ENCODE results near the gene RPS6KC1. TPM values are rescaled to one million over a fixed set of nuclear protein-coding genes. Genes with fewer than 3 reads are reported as not detected.
"Not testable (repeated sequence)": the region's sequence is repeated elsewhere in the genome, so short reads cannot be mapped to it uniquely, and the experiment has no call there.

RPS6KC1 gene
- total RNA-seq, 1 experiment from 2014 or later: 16.4 TPM

DNA sequence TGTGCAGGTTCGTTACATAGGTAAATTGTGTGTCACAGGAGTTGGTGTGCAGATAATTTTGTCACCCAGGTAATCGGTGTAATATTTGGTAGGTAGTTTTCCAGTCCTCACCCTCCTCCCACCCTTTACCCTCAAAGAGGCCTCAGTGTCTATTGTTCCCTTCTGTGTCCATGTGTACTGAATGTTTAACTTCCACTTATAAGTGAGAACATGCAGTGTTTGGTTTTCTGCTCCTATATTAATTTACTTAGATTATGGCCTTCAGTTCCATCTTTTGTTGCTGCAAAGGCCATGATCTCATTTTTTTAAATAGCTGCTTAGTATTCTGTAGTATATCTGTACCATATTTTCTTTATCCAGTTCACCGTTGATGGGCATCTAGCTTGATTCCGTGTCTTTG, 87.3 kb downstream of the RPS6KC1 start:
- Histone ChIP-seq H3K27me3 (ENCODE audit: insufficient read depth, low read depth) (no peaks in the 10 kb centered on the region), H3K4me2 (no peak overlapping the region), H3K4me1 (replicated peaks; ENCODE audit: insufficient read depth) (no peaks in the 10 kb centered on the region), H3K27ac (no peak overlapping the region), H3K4me3 (no peak overlapping the region), H3F3A (ENCODE audit: insufficient read depth, low read depth) (no peaks in the 10 kb centered on the region), H3K79me2 (ENCODE audit: low read depth) (no peaks in the 10 kb centered on the region), H3K36me3 (ENCODE audit: low read depth) (no peaks in the 10 kb centered on the region), H2AFZ (no peak overlapping the region), H3K9me2 (ENCODE audit: insufficient read depth) (no peaks in the 10 kb centered on the region), H3K9me3 (ENCODE audit: insufficient read depth, low read depth) (no peaks in the 10 kb centered on the region), H4K20me1 (ENCODE audit: insufficient read depth) (no peaks in the 10 kb centered on the region)
- ChIA-PET POLR2A (ENCODE audit: unreplicated experiment) (no interaction called here), CTCF (no interaction called here)
- no peak for DNase-seq
- intact Hi-C loops (cut with micrococcal nuclease; ENCODE audit: unreplicated experiment): no loop called here
- TF ChIP-seq, protein P1, sequence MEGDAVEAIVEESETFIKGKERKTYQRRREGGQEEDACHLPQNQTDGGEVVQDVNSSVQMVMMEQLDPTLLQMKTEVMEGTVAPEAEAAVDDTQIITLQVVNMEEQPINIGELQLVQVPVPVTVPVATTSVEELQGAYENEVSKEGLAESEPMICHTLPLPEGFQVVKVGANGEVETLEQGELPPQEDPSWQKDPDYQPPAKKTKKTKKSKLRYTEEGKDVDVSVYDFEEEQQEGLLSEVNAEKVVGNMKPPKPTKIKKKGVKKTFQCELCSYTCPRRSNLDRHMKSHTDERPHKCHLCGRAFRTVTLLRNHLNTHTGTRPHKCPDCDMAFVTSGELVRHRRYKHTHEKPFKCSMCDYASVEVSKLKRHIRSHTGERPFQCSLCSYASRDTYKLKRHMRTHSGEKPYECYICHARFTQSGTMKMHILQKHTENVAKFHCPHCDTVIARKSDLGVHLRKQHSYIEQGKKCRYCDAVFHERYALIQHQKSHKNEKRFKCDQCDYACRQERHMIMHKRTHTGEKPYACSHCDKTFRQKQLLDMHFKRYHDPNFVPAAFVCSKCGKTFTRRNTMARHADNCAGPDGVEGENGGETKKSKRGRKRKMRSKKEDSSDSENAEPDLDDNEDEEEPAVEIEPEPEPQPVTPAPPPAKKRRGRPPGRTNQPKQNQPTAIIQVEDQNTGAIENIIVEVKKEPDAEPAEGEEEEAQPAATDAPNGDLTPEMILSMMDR (conservative IDR thresholded peaks at IDR 0.05): no peak
- no peak for TF ChIP-seq EZH2 (IDR thresholded peaks at IDR 0.05; ENCODE audit: low read depth)
- BruUV-seq (replicated peaks): no TSS peak

DNA sequence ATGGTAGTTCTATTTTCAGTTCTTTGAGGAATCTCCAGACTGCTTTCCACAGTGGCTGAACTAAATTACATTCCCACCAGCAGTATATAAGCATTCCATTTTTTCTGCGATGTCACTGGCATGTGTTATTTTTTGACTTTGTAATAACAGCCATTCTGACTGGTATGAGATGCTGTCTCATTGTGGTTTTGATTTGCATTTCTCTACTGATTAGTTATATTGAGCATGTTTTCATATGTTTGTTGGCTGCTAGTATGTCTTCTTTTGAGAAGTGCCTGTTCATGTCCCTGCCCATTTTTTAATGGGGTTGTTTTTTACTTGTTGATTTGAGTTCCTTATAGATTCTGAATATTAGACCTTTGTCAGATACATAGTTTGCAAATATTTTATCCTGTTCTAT, 87.9 kb downstream of the RPS6KC1 start:
- H3K27me3 ChIP-seq (ENCODE audit: insufficient read depth, low read depth): no peaks in the 10 kb centered on the region
- no peak for DNase-seq
- H2AFZ ChIP-seq: no peak overlapping the region
- no peaks in the 10 kb centered on the region for H3K9me2 ChIP-seq (ENCODE audit: insufficient read depth)
- intact Hi-C loops (cut with micrococcal nuclease; ENCODE audit: unreplicated experiment): no loop called here
- POLR2A ChIA-PET (ENCODE audit: unreplicated experiment): no interaction called here
- H3K4me2 ChIP-seq: no peak overlapping the region
- no peaks in the 10 kb centered on the region for H3K79me2 ChIP-seq (ENCODE audit: low read depth)
- no peaks in the 10 kb centered on the region for H4K20me1 ChIP-seq (ENCODE audit: insufficient read depth)
- no peak overlapping the region for H3K27ac ChIP-seq
- H3K9me3 ChIP-seq (ENCODE audit: insufficient read depth, low read depth): no peaks in the 10 kb centered on the region
- H3K4me3 ChIP-seq: no peak overlapping the region
- H3K36me3 ChIP-seq (ENCODE audit: low read depth): no peaks in the 10 kb centered on the region
- H3F3A ChIP-seq (ENCODE audit: insufficient read depth, low read depth): no peaks in the 10 kb centered on the region
- H3K4me1 ChIP-seq (replicated peaks; ENCODE audit: insufficient read depth): no peaks in the 10 kb centered on the region
- no TSS peak for BruUV-seq (replicated peaks)
- no peak for TF ChIP-seq EZH2 (IDR thresholded peaks at IDR 0.05; ENCODE audit: low read depth)
- TF ChIP-seq, protein P1 (conservative IDR thresholded peaks at IDR 0.05): no peak
- CTCF ChIA-PET: no interaction called here

GRCh38 chr1:213148905-213149304, 97.9 kb downstream of the RPS6KC1 start:
- no peak overlapping the region for H3K27ac ChIP-seq
- no peaks in the 10 kb centered on the region for H3K9me2 ChIP-seq (ENCODE audit: insufficient read depth)
- BruUV-seq (replicated peaks): no TSS peak
- CTCF ChIA-PET: no interaction called here
- H3K4me1 ChIP-seq (replicated peaks; ENCODE audit: insufficient read depth): no peaks in the 10 kb centered on the region
- no peak overlapping the region for H3K4me2 ChIP-seq
- no peaks in the 10 kb centered on the region; the same call in 1 of the 2 replicates for H3F3A ChIP-seq (ENCODE audit: insufficient read depth, low read depth)
- no peaks in the 10 kb centered on the region for H4K20me1 ChIP-seq (ENCODE audit: insufficient read depth)
- POLR2A ChIA-PET (ENCODE audit: unreplicated experiment): no interaction called here
- H3K4me3 ChIP-seq: no peak overlapping the region
- H3K79me2 ChIP-seq (ENCODE audit: low read depth): no peaks in the 10 kb centered on the region
- no peak for TF ChIP-seq EZH2 (IDR thresholded peaks at IDR 0.05; ENCODE audit: low read depth)
- TF ChIP-seq, protein P1 (conservative IDR thresholded peaks at IDR 0.05): no peak
- DNase-seq: no peak
- intact Hi-C loops (cut with micrococcal nuclease; ENCODE audit: unreplicated experiment): no loop called here
- H2AFZ ChIP-seq: no peak overlapping the region
- no peaks in the 10 kb centered on the region for H3K36me3 ChIP-seq (ENCODE audit: low read depth)
- H3K27me3 ChIP-seq (ENCODE audit: insufficient read depth, low read depth): no peaks in the 10 kb centered on the region
- no peaks in the 10 kb centered on the region for H3K9me3 ChIP-seq (ENCODE audit: insufficient read depth, low read depth)

DNA sequence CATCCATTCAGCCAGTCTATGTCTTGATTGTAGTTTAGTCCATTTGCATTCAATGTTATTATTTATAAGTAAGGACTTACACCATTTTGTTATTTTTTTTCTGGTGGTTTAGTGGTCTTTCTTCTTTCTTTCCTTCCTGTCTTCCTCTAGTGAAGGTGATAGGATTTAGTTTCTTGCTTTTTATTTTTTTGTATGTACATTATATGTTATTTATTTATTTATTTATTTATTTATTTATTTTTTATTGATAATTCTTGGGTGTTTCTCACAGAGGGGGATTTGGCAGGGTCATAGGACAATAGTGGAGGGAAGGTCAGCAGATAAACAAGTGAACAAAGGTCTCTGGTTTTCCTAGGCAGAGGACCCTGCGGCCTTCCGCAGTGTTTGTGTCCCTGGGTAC, 99.0 kb downstream of the RPS6KC1 start:
- H3K27me3 ChIP-seq (ENCODE audit: insufficient read depth, low read depth); H4K20me1 ChIP-seq (ENCODE audit: insufficient read depth); intact Hi-C loops (cut with micrococcal nuclease; ENCODE audit: unreplicated experiment); CTCF ChIA-PET; H3K9me2 ChIP-seq (ENCODE audit: insufficient read depth); H3K36me3 ChIP-seq (ENCODE audit: low read depth); H3K4me3 ChIP-seq; DNase-seq; H3K4me1 ChIP-seq (replicated peaks; ENCODE audit: insufficient read depth); BruUV-seq (replicated peaks); H3K79me2 ChIP-seq (ENCODE audit: low read depth); H3K4me2 ChIP-seq; POLR2A ChIA-PET (ENCODE audit: unreplicated experiment); H2AFZ ChIP-seq; H3K27ac ChIP-seq; H3F3A ChIP-seq (ENCODE audit: insufficient read depth, low read depth); H3K9me3 ChIP-seq (ENCODE audit: insufficient read depth, low read depth): not testable (repeated sequence)

Data from PC-9 (cell line).